ENCODE data around the gene CELF3.

DNA sequence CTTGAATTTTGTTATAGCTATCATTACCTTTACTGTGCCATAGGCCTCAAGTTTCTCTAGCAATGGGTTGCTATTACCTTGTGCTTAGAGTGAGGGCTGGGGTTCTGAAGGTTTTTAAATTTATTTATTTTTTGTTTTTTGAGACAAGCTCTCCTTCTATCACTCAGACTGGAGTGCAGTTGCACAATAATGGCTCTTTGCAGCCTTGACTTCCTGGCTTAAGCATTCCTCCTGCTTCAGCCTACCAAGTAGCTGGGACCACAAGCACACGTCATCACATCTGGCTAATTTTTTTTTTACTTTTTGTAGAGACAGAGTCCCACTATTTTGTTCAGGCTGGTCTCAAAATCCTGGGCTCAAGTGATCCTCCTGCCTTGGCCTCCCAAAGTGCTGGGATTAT lies 63.2 kb downstream of the CELF3 start:
- TF ChIP-seq, protein P1, sequence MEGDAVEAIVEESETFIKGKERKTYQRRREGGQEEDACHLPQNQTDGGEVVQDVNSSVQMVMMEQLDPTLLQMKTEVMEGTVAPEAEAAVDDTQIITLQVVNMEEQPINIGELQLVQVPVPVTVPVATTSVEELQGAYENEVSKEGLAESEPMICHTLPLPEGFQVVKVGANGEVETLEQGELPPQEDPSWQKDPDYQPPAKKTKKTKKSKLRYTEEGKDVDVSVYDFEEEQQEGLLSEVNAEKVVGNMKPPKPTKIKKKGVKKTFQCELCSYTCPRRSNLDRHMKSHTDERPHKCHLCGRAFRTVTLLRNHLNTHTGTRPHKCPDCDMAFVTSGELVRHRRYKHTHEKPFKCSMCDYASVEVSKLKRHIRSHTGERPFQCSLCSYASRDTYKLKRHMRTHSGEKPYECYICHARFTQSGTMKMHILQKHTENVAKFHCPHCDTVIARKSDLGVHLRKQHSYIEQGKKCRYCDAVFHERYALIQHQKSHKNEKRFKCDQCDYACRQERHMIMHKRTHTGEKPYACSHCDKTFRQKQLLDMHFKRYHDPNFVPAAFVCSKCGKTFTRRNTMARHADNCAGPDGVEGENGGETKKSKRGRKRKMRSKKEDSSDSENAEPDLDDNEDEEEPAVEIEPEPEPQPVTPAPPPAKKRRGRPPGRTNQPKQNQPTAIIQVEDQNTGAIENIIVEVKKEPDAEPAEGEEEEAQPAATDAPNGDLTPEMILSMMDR (conservative IDR thresholded peaks at IDR 0.05; ENCODE audit: low read depth, low read length), result no peak
- no peak for TF ChIP-seq EZH2phosphoT487 (IDR thresholded peaks at IDR 0.05; ENCODE audit: borderline replicate concordance, low read length)

Data from PC-3 (cell line).